Lung (tissue), 12 donors: ENCODE data around the gene UGT1A4. TPM values are rescaled to one million over a fixed set of nuclear protein-coding genes. Genes with fewer than 3 reads are reported as not detected.
"Not testable (repeated sequence)": the region's sequence is repeated elsewhere in the genome, so short reads cannot be mapped to it uniquely, and the experiment has no call there.

Source experiments
- ATAC-seq: fragments of 200-7000 bp; cut with Tn5 transposase; one replicate; pipeline ENCODE4 v1.9.1; 2020; ENCODE audit warnings: moderate number of reproducible peaks; ENCODE audit not compliant: insufficient read depth, low FRiP score
- DNase-seq, 3 donors: peaks; one replicate each; pipeline ENCODE4 v3.0.0-alpha.2; 2013 to 2017
- H3K27ac ChIP-seq, 2 donors: one replicate each; pipeline ENCODE4 v1.5.1; 2013; ENCODE audit warnings: mild to moderate bottlenecking in 2 of 2, moderate library complexity in 2 of 2, control low read depth in 1 of 2, inconsistent platforms in 1 of 2, low read depth in 1 of 2, low read length in 1 of 2
- H3K27me3 ChIP-seq, 3 donors: one replicate each; pipeline ENCODE4 v1.5.1; 2013; ENCODE audit warnings: low read length in 2 of 3; ENCODE audit not compliant: control insufficient read depth in 3 of 3, insufficient read depth in 3 of 3
- H3K36me3 ChIP-seq, 4 donors: one replicate each; pipeline ENCODE4 v1.5.1; 2013; ENCODE audit warnings: low read length in 4 of 4, mild to moderate bottlenecking in 1 of 4, moderate library complexity in 1 of 4; ENCODE audit not compliant: control insufficient read depth in 4 of 4, insufficient read depth in 4 of 4
- H3K4me1 ChIP-seq, 5 donors: one replicate each; pipeline ENCODE4 v1.5.1; 2013; ENCODE audit warnings: low read length in 5 of 5, mild to moderate bottlenecking in 2 of 5, moderate library complexity in 1 of 5; ENCODE audit not compliant: control insufficient read depth in 5 of 5, insufficient read depth in 5 of 5
- H3K4me3 ChIP-seq: one replicate; pipeline ENCODE4 v1.5.1; 2013; ENCODE audit warnings: mild to moderate bottlenecking, control low read depth, moderate library complexity
- H3K9ac ChIP-seq, 2 donors: one replicate each; pipeline ENCODE4 v1.5.1; 2013; ENCODE audit warnings: low read length in 2 of 2, control low read depth in 1 of 2; ENCODE audit not compliant: insufficient read depth in 1 of 2
- H3K9me3 ChIP-seq, 4 donors: one replicate each; pipeline ENCODE4 v1.5.1; 2013; ENCODE audit warnings: low read length in 3 of 4, mild to moderate bottlenecking in 1 of 4, moderate library complexity in 1 of 4; ENCODE audit not compliant: control insufficient read depth in 4 of 4, insufficient read depth in 3 of 4
- WGBS, 2 donors: extraction: QIAGEN DNeasy Blood & Tissue Kit; methylation state at CpG; one replicate each; pipeline ENCODE4 v1.1.7; 2013; 5-methylcytosine and 5-hydroxymethylcytosine counted together
- polyA plus RNA-seq, 2 donors: library from polyadenylated mRNA; stranded (reverse); fragments of 200-250 nt; gene quantifications; one replicate each; pipeline ENCODE4 v1.2.1, GENCODE V29; 2013
- total RNA-seq, 2 donors: library from RNA; depleted of rRNA in 1 of 2; stranded (reverse); fragments of >200 nt in 1 of 2; gene quantifications; one replicate each; pipeline ENCODE4 v1.2.1, GENCODE V29; 2014 to 2021
- TF ChIP-seq, protein P1 (sequence below): IDR thresholded peaks from 2 replicates; pipeline ENCODE4 v1.5.1; 2012; ENCODE audit warnings: mild to moderate bottlenecking; ENCODE audit errors: control extremely low read depth, extremely low read depth
- donor health status: control.
- donor health status: control.
- donor health status: Bipolar disorder and iron deficiency.
- donor health status: healthy.
- donor health status: DM: yes; HTN: yes; CAD: no.

Gene UGT1A4
- total and polyA plus RNA-seq, 4 donors = 0.02 to 0.55 (median 0.21) TPM; not detected in 1

DNA sequence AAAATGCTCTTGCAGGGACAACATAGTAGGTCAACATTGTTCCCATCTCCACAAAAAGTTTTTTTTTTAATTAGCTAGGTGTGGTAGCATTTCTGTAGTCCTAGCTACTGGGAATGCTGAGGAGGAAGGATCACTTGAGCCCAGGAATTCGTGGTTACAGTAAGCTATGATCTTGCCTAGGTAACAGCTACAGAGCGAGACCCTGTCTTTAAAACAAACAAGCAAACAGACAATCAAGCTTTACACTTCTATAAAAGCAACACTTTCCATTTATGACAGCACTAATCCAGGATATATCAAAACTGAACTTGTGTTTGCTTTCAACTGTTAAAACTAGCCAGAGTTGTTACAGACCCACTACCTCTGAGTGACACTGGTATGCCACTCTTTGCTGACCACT is 22.3 kb downstream of the UGT1A4 start:
- Histone ChIP-seq H3K27ac (no peak overlapping the region), H3K4me1 (no peaks in the 10 kb centered on the region), H3K36me3 (no peaks in the 10 kb centered on the region), H3K9ac (no peak overlapping the region), H3K4me3 (no peak overlapping the region), H3K27me3 (no peaks in the 10 kb centered on the region), H3K9me3 (peaks cover 0 to 3% (median 0%) of the 10 kb centered on the region in 4 donors)
- TF ChIP-seq, protein P1, sequence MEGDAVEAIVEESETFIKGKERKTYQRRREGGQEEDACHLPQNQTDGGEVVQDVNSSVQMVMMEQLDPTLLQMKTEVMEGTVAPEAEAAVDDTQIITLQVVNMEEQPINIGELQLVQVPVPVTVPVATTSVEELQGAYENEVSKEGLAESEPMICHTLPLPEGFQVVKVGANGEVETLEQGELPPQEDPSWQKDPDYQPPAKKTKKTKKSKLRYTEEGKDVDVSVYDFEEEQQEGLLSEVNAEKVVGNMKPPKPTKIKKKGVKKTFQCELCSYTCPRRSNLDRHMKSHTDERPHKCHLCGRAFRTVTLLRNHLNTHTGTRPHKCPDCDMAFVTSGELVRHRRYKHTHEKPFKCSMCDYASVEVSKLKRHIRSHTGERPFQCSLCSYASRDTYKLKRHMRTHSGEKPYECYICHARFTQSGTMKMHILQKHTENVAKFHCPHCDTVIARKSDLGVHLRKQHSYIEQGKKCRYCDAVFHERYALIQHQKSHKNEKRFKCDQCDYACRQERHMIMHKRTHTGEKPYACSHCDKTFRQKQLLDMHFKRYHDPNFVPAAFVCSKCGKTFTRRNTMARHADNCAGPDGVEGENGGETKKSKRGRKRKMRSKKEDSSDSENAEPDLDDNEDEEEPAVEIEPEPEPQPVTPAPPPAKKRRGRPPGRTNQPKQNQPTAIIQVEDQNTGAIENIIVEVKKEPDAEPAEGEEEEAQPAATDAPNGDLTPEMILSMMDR = no peak
- 65 to 73% methylated on average over 2 of the region's 2 CpGs for WGBS, 2 donors
- DNase-seq = no peak
- no peak for ATAC-seq

DNA sequence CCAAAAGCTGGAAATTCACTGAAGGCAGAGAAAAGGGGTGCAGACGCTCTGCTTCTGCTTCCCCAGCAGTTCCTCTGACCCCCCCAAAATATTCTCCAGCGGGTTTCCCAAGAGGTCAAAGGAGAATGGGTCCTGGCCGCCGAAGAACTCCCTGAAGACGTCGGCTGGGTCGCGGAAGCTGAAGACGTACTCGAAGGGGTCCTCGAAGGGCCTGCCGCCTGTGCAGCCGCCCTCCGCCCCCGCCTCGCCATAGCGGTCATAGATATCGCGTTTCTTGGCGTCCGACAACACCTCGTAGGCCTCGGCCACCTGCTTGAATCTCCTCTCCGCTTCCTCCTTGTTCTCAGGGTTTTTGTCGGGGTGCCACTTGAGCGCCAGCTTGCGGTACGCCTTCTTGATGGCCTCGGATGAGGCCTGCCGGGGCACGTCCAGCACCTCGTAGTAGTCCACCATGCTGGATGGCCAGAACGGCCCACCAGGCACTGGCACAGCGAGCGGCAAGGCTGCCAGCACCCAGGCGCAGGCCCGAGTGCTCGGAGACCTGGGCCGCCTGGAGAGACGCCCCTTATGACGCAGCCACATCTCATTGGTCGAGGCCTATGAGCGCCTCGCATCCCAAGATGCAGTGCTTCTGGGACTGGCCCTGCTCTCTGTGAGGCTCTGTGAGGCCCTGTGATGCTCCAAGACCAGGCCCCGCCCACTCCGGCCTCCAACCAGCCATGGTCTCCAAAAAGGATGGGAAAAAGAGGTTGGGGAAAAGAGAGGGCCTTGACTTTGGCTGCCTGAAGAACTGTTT is 25.1 kb downstream of the UGT1A4 start:
- Histone ChIP-seq H3K9me3 (peaks cover 0 to 5% (median 0%) of the 10 kb centered on the region in 4 donors), H3K4me1 (no peaks in the 10 kb centered on the region), H3K4me3 (no peak overlapping the region), H3K27ac (no peak overlapping the region), H3K27me3 (no peaks in the 10 kb centered on the region), H3K36me3 (no peaks in the 10 kb centered on the region), H3K9ac (no peak overlapping the region)
- DNase-seq (no peak), ATAC-seq (no peak)
- TF ChIP-seq, protein P1 = no peak
- 94% methylated on average over 44 to 46 of the region's 46 CpGs for WGBS, 2 donors

DNA sequence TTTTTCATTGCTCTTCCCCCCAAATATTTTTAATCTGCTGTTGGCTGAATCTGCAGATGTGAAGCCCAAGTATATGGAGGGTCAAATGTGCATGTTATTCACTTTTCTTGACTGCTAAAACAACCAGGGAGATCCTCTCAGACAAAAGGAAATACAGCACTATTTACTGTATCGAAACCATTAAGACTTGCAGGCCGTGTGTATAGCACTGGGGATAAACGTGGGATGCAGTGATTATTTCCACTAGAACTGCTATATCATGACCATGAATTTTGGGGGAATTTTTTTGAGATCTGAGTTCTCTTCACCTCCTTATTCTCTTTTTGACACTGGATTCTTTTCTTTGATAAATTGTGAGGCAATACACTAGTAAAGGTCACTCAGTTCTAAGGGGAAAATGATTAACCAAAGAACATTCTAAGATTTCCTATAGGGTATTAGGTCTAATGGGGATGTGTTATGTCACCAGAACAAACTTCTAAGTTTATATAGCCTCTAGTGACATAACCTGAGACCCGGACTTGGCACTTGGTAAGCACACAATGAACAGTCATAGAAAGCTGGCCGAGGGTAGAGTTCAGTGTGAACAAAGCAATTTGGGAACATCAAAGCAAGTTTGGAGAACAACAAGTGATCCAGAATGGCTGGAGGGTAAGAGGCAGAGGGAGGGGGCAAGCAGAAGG is 26.7 kb downstream of the UGT1A4 start:
- peaks cover 0 to 5% (median 0%) of the 10 kb centered on the region in 4 donors for H3K9me3 ChIP-seq
- H3K4me1 ChIP-seq = no peaks in the 10 kb centered on the region
- ATAC-seq (no peak), DNase-seq (no peak)
- no peak overlapping the region for H3K27ac ChIP-seq
- H3K27me3 ChIP-seq = no peaks in the 10 kb centered on the region
- TF ChIP-seq, protein P1 = no peak
- 74 to 84% methylated on average over 5 of the region's 5 CpGs for WGBS, 2 donors
- no peaks in the 10 kb centered on the region for H3K36me3 ChIP-seq
- H3K4me3 ChIP-seq = no peak overlapping the region
- no peak overlapping the region for H3K9ac ChIP-seq

DNA sequence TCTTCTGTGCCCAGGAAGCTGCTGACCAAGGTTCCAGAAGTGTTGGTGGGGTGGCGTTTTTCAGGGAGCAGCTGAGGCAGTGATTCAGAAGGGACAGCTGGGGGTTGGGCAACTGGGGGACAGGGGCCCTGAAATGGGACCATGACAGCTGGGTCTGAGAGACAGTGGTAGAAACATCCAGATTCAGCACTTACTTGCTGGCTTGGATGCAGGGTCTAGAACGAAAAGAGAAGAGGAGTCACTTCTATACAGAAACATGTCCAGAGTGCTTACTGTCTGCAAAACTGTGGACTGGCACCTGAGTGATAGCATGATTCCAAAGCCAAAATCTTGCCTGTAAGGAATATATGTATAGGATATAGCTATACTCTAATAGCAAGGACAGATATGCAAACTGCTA is 27.3 kb downstream of the UGT1A4 start:
- 74 to 88% methylated on average over 2 of the region's 2 CpGs for WGBS, 2 donors
- H3K27me3 ChIP-seq, H3K36me3 ChIP-seq, H3K4me3 ChIP-seq, DNase-seq, ATAC-seq, H3K9ac ChIP-seq, H3K4me1 ChIP-seq, H3K27ac ChIP-seq: not testable (repeated sequence)
- H3K9me3 ChIP-seq = peaks cover 0 to 10% (median 2%) of the 10 kb centered on the region in 4 donors
